ENCODE measurements around the gene MYO15A.

- TF ChIP-seq POLR2A (IDR thresholded peaks at IDR 0.05; ENCODE audit: borderline replicate concordance, extremely low read depth, insufficient read depth, insufficient read length): no peak
- TF ChIP-seq CTCF (IDR thresholded peaks at IDR 0.05 in 2 of 3, conservative IDR thresholded peaks at IDR 0.05 in 1 of 3; ENCODE audit: borderline replicate concordance in 1 of 3, insufficient read depth in 1 of 3, low read depth in 2 of 3, low read length in 2 of 3): no peak
- TF ChIP-seq EZH2 (IDR thresholded peaks at IDR 0.05): no peak
- no peak for TF ChIP-seq CEBPB (IDR thresholded peaks at IDR 0.05; ENCODE audit: low read depth)
- TF ChIP-seq SRF (IDR thresholded peaks at IDR 0.05; ENCODE audit: low read depth): no peak
- no peak for TF ChIP-seq REST (IDR thresholded peaks at IDR 0.05; ENCODE audit: low read depth)
Observed at GRCh38 chr17:18159551-18160120, 51.1 kb downstream of the MYO15A start.

All from HCT116 (cell line).